HEK293T (cell line): ENCODE data around the gene NSG1.
"Not testable (repeated sequence)": the region's sequence is repeated elsewhere in the genome, so short reads cannot be mapped to it uniquely, and the experiment has no call there.

Experiments
- CTCF ChIA-PET: fragments of 350-600 bp; formaldehyde crosslinking; extraction: SDS; loops from one replicate; lab custom pipeline; 2021; ENCODE audit warnings: antibody characterized with exemption, inconsistent platforms; lab: Yijun Ruan, JAX
- POLR2A ChIA-PET: fragments of 350-600 bp; formaldehyde crosslinking; extraction: SDS; loops from one replicate; lab custom pipeline; 2020; ENCODE audit warnings: antibody characterized with exemption, inconsistent platforms; lab: Yijun Ruan, JAX
- DNase-seq: peaks from one replicate; pipeline ENCODE4 v3.0.0; 2012; ENCODE audit warnings: mixed read lengths; ENCODE audit errors: extremely low spot score
- ARNT ChIP-seq: fragments of 450-650 bp; IDR thresholded peaks from 2 replicates; pipeline ENCODE4 v1.6.1; 2017; ENCODE audit warnings: mild to moderate bottlenecking
- CTBP1 ChIP-seq: fragments of 450-650 bp; IDR thresholded peaks from 2 replicates; pipeline ENCODE4 v1.6.1; 2016; ENCODE audit warnings: borderline replicate concordance
- FOXK2 ChIP-seq: fragments of 450-650 bp; IDR thresholded peaks from 2 replicates; pipeline ENCODE4 v1.6.1; 2016; ENCODE audit warnings: mild to moderate bottlenecking
- L3MBTL2 ChIP-seq: fragments of 450-650 bp; conservative IDR thresholded peaks from 2 replicates; pipeline ENCODE4 v1.6.1; 2016; ENCODE audit warnings: mild to moderate bottlenecking
- PKNOX1 ChIP-seq: fragments of 450-650 bp; IDR thresholded peaks from 2 replicates; pipeline ENCODE4 v1.6.1; 2016
- SP1 ChIP-seq: fragments of 450-650 bp; IDR thresholded peaks from 2 replicates; pipeline ENCODE4 v1.6.1; 2017
- TARDBP ChIP-seq: fragments of 450-650 bp; IDR thresholded peaks from 2 replicates; pipeline ENCODE4 v1.6.1; 2016
- ZNF384 ChIP-seq: fragments of 450-650 bp; IDR thresholded peaks from 2 replicates; pipeline ENCODE4 v1.6.1; 2016

The NSG1 gene

GRCh38 chr4:4462970-4463369 lies 76.1 kb downstream of the NSG1 start:
- TF ChIP-seq CTBP1 (no peak), SP1 (no peak), TARDBP (no peak), L3MBTL2 (no peak), PKNOX1 (no peak), ARNT (no peak), FOXK2 (no peak), ZNF384 (no peak)
- POLR2A ChIA-PET: interaction anchor here (2.1 kb wide), 1 partner anchor 11 kb away, joined by 5 read pairs; no protein-coding TSS in a partner anchor
- DNase-seq: no peak
- CTCF ChIA-PET: interaction anchor here (1.6 kb wide), 1 partner anchor 11 kb away, joined by 3 read pairs; no protein-coding TSS in a partner anchor

- POLR2A ChIA-PET, DNase-seq, CTCF ChIA-PET: not testable (repeated sequence)
Measured at GRCh38 chr4:4465238-4465637, 78.3 kb downstream of the NSG1 start.
